Measurements from ENCODE around the gene PLXNC1.

Gene PLXNC1

DNA sequence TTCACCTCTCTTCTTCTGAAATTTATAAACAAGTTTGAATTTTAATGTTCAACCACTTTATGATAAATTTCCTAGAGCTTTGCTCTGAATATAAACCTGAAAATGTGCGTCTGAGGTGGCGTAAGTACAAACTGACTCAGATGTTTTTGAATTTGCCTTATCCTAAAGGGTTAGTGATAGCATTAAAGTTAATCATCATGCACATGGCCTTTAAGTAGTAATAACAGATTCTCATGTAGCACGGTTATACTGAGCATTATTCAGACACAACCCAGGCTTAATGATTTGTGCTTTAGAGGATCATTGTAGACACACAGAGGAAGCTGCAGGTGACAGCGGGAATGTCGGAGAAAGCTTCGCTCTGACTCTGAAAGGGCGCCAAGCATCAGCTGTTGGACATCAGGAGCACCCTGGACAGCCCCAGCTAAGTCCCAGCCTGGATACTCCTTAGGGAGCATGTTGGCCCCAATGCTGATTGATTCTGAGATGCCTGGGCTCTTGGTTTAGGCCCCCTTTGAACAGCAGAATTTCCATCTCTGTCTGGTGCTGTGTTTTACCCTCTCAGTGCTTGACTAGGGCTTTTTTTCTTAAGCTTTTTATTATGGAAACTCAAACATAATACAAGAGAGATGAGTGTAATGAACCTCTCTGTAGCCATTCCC is 91.1 kb downstream of the PLXNC1 start:
- DNase-seq (ENCODE audit: low spot score), result no peak

GRCh38 chr12:94240171-94240570 is 91.8 kb downstream of the PLXNC1 start:
- DNase-seq (ENCODE audit: low spot score), result peak; percentile 17

GRCh38 chr12:94242901-94243300 is 94.5 kb downstream of the PLXNC1 start:
- no peak for DNase-seq (ENCODE audit: low spot score)

- DNase-seq (ENCODE audit: low spot score), result no peak
These were observed 96.1 kb downstream of the PLXNC1 start for GRCh38 chr12:94244165-94245133.

- DNase-seq (ENCODE audit: low spot score), result no peak
These were observed 97.4 kb downstream of the PLXNC1 start for GRCh38 chr12:94245631-94246383.

- no peak for DNase-seq (ENCODE audit: low spot score)
These were observed 98.9 kb downstream of the PLXNC1 start for GRCh38 chr12:94247246-94247645.

DNA sequence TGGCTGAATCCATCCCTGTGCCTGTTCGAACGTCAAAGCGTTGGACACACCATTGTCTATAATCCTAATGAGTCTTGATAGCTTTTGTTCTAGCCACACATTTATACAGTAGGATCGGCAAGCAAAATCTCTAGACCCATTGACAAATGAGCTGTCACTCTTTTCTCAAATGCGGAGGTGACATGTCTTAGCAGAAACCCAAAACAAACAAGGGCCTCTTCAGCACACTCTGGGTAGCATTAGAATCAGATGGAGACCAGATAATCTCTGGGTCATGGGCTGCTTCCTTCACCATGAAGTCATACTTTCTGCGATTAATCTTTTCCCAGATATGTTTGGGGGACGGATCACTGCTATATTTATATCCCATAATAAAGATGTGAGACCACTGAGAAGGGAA is 100.2 kb downstream of the PLXNC1 start:
- no peak for DNase-seq (ENCODE audit: low spot score)

DNA sequence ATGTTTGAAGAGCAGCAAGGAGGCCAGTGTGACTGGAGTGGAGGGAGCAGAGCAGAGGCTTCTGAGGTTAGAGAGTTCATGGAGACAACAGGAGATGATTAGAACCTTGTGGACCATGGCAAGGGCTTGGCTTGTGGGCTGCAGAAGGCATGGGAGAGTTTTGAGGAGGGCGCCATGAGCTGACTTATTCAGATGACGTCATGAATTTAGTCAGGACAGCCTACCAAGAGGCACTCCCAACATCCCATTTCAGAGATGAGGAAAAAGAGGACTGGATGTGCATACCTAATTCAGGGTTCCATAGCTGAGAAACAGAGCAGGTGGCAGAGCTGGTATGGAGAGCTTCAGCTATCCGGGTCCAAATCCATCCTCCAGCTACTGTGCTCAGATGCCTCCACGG is 101.8 kb downstream of the PLXNC1 start:
- no peak for DNase-seq (ENCODE audit: low spot score)

- no peak for DNase-seq (ENCODE audit: low spot score)
These were observed 105.9 kb downstream of the PLXNC1 start for GRCh38 chr12:94254270-94254669.

DNA sequence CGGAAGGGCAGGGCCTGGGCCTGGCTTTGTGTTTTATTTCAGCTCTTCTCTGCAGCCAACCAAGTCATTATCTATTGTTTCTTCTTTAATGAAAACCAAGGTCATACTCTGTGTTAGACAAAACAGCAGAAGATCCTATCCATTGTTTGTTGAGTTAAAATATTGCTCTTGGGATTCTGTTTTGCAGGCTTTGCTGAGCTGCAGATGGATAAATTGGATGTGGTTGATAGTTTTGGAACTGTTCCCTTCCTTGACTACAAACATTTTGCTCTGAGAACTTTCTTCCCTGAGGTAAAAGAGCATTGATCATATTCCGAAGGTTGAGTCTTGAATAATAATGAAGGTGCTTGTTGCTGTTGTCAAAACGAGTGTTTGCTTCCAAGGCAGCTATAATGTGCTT is 106.6 kb downstream of the PLXNC1 start:
- no peak for DNase-seq (ENCODE audit: low spot score)

DNA sequence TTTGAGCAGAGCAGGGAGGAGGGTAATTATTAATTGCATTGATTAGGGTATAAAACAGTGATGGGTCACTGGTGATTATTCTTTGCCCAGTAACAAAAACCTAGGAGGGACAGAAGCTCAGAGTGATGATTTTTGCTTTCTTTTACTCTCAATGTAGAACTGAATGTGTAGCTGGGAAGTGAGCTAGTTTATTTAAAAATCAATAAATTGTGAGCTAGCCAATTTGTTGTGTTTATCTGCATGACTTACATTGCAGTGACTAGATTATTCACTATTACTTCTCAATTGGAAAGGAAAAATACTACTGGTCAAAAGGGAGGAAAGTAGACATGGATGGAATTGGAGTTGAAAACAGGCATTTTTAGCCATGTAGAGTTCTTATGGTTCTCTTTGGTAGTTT is 107.1 kb downstream of the PLXNC1 start:
- no peak for DNase-seq (ENCODE audit: low spot score)

- DNase-seq (ENCODE audit: low spot score), result no peak
These were observed 110.2 kb downstream of the PLXNC1 start for GRCh38 chr12:94258593-94258992.

DNA sequence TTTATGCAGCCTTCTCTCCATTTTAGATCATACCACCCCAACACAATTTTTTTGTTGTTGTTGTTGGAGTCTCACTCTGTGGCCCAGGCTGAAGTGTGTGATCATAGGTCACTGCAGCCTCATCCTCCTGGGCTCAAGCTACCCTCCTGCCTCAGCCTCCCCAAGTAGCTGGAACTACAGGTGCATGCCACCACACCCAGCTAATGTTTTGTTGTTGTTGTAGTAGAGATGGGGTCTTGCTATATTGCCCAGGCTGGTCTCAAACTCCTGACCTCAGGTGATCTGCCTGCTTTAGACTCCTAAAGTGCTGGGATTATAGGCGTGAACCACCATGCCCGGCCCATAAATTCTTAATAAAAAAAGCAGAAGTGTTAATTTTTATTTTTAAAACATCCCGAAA is 111.6 kb downstream of the PLXNC1 start:
- DNase-seq (ENCODE audit: low spot score), result no peak

- no peak for DNase-seq (ENCODE audit: low spot score)
These were observed 112.3 kb downstream of the PLXNC1 start for GRCh38 chr12:94260717-94261116.

GRCh38 chr12:94261119-94261518 is 112.7 kb downstream of the PLXNC1 start:
- DNase-seq (ENCODE audit: low spot score), result no peak

- no peak for DNase-seq (ENCODE audit: low spot score)
These were observed 113.4 kb downstream of the PLXNC1 start for GRCh38 chr12:94261786-94262185.

- peak; percentile 74 for DNase-seq (ENCODE audit: low spot score)
These were observed 114.0 kb downstream of the PLXNC1 start for GRCh38 chr12:94262228-94263010.

DNA sequence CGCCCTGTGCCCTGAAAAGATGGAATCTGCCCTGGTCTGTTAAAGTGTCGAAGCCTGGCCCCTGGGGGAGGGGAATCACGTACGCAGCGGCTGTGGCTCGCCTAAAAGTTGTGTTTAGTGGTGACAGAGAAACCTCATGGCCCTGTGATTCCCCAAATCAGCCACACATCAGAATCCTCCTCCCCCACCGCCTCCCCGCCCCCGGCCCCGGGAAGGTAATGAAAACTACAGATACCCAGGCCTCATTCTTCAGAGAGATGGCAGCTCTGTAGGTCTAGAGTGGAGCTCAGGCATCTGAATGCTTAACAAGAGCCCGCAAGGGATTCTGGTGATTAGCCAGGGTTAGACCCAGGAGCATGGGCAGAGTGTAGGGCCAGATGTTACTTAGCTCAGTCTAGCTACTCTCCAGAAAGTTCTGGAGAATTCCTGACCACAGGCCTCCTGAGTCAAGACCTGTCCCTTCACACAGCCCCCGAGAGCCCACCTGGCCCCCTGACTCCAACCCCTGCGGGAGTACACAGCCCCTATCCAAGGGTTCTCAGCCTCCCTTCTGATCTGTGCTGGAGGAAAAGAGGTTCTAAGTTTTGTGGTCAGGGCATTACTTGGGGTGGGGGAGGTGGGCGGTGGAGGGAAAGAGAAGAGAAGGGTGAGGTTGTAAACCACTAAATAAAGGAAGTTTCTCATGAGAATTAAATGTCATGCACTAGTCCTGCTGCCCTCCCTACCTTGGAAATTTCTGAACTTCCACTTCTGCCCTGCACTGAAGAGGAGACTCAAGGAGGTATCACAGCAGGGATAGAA is 114.8 kb downstream of the PLXNC1 start:
- no peak for DNase-seq (ENCODE audit: low spot score)

- no peak for DNase-seq (ENCODE audit: low spot score)
These were observed 115.7 kb downstream of the PLXNC1 start for GRCh38 chr12:94263905-94264561.

- no peak for DNase-seq (ENCODE audit: low spot score)
These were observed 116.5 kb downstream of the PLXNC1 start for GRCh38 chr12:94264736-94265485.

Data from globus pallidus (tissue), 1 donor.